DMS53 treated with DMSO at 0.1 percent for 48 hours (cell line): ENCODE results near the gene PTPRN2.

Experiments used
- DNase-seq: peaks from one replicate; lab custom pipeline; 2025; ENCODE audit not compliant: unreplicated experiment; lab: John Stamatoyannopoulos, UW

Gene PTPRN2

GRCh38 chr7:158581440-158582088, 6.1 kb downstream of the PTPRN2 start:
- DNase-seq, result peak; percentile 99

- DNase-seq, result no peak
Observed at GRCh38 chr7:158579662-158580646, 7.7 kb downstream of the PTPRN2 start.

- DNase-seq, result no peak
Observed at GRCh38 chr7:158576050-158576762, 11.4 kb downstream of the PTPRN2 start.

GRCh38 chr7:158574308-158575036, 13.2 kb downstream of the PTPRN2 start:
- DNase-seq, result no peak

GRCh38 chr7:158573310-158573709, 14.3 kb downstream of the PTPRN2 start:
- no peak for DNase-seq

- no peak for DNase-seq
Observed at GRCh38 chr7:158572000-158572828, 15.4 kb downstream of the PTPRN2 start.

- DNase-seq, result no peak
Observed at GRCh38 chr7:158570449-158571170, 17.0 kb downstream of the PTPRN2 start.

- DNase-seq, result no peak
Observed at GRCh38 chr7:158569858-158570323, 17.7 kb downstream of the PTPRN2 start.

- no peak for DNase-seq
Observed at GRCh38 chr7:158568974-158569857, 18.4 kb downstream of the PTPRN2 start.

- peak; percentile 19 for DNase-seq
Observed at GRCh38 chr7:158567153-158567603, 20.4 kb downstream of the PTPRN2 start.

- no peak for DNase-seq
Observed at GRCh38 chr7:158564663-158565035, 23.0 kb downstream of the PTPRN2 start.

- DNase-seq, result no peak
Observed at GRCh38 chr7:158563911-158564662, 23.5 kb downstream of the PTPRN2 start.

GRCh38 chr7:158563051-158563450, 24.6 kb downstream of the PTPRN2 start:
- DNase-seq, result no peak

- DNase-seq, result no peak
Observed at GRCh38 chr7:158562517-158562916, 25.1 kb downstream of the PTPRN2 start.

- no peak for DNase-seq
Observed at GRCh38 chr7:158561659-158562058, 26.0 kb downstream of the PTPRN2 start.

GRCh38 chr7:158560386-158560785, 27.2 kb downstream of the PTPRN2 start:
- no peak for DNase-seq

- no peak for DNase-seq
Observed at GRCh38 chr7:158559356-158559755, 28.3 kb downstream of the PTPRN2 start.
